ENCODE measurements around the gene TRIOBP. TPM values are rescaled to one million over a fixed set of nuclear protein-coding genes. Genes with fewer than 3 reads are reported as not detected.

The TRIOBP gene
- total and polyA plus RNA-seq, 2 of the 13 experiments (the other 11 are each of a cell fraction or from before 2014, with no cell fraction given) = 6.1 to 15.4 TPM

DNA sequence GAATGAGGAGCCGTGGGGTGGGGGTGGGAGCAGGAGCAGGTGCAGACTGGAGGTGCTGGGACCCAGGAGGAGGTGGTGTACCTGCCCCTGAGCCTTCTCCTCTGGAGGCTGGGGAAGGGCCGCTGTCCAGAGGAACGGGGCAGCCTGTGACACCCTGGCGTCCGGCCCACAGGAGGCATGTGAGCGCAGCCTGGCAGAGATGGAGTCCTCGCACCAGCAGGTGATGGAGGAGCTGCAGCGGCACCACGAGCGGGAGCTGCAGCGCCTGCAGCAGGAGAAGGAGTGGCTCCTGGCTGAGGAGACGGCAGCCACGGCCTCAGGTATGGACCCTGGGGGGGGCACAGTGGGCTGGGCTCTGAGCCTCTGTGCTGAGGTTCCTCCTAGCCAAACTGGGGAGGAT lies 68.7 kb downstream of the TRIOBP start:
- Histone ChIP-seq H3K27ac (ENCODE audit: extremely low read length, insufficient read depth, low read length) (no peak overlapping the region), H3K4me3 (replicated peaks in 1 of 3; ENCODE audit: insufficient read depth in 1 of 3, low read depth in 2 of 3, low read length in 3 of 3) (no peak overlapping the region), H3K27me3 (ENCODE audit: control insufficient read depth in 1 of 2, insufficient read depth in 2 of 2, low read length in 2 of 2) (no peaks in the 10 kb centered on the region), H3K9me3 (ENCODE audit: low read length) (no peaks in the 10 kb centered on the region), H2AFZ (ENCODE audit: low read length) (no peak overlapping the region), H3K79me2 (ENCODE audit: insufficient read depth, low read length) (no peaks in the 10 kb centered on the region), H4K20me1 (ENCODE audit: insufficient read depth, low read length) (no peaks in the 10 kb centered on the region), H3K4me1 (ENCODE audit: insufficient read depth, low read length) (peaks cover 31% of the 10 kb centered on the region), H3K36me3 (replicated peaks in 1 of 2; ENCODE audit: control insufficient read depth in 1 of 2, insufficient read depth in 2 of 2, low read length in 2 of 2) (peaks cover 3 to 12% of the 10 kb centered on the region in 2 experiments; a peak in 2 of 5 replicates), H3K9ac (ENCODE audit: insufficient read depth, low read depth, low read length) (no peak overlapping the region), H3K4me2 (ENCODE audit: low read depth, low read length) (no peak overlapping the region)
- in situ Hi-C loops (cut with HindIII; ENCODE audit: extremely low pct_ligation_motif_present, low pct_unique_long_range_greater_than_20kb) = no loop called here
- FAIRE-seq (no peak), DNase-seq (ENCODE audit: low spot score) (no peak), ATAC-seq (no peak)
- TF ChIP-seq MXD4 (CRISPR knock-in tag; IDR thresholded peaks at IDR 0.05) (no peak), AGO2 (optimal IDR thresholded peaks at IDR 0.05; ENCODE audit: low read depth, low read length) (peak; percentile 61)
- TF ChIP-seq, protein P1, sequence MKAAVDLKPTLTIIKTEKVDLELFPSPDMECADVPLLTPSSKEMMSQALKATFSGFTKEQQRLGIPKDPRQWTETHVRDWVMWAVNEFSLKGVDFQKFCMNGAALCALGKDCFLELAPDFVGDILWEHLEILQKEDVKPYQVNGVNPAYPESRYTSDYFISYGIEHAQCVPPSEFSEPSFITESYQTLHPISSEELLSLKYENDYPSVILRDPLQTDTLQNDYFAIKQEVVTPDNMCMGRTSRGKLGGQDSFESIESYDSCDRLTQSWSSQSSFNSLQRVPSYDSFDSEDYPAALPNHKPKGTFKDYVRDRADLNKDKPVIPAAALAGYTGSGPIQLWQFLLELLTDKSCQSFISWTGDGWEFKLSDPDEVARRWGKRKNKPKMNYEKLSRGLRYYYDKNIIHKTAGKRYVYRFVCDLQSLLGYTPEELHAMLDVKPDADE (CRISPR knock-in tag; IDR thresholded peaks at IDR 0.05) = no peak
- intact Hi-C loops (cut with micrococcal nuclease; ENCODE audit: unreplicated experiment) = no loop called here
- POLR2A ChIA-PET = no interaction called here
- CTCF ChIA-PET (ENCODE audit: low intra/inter-chr PET ratio, low total read pairs) = no interaction called here
- WGBS (ENCODE audit: low lambda C conversion rate) = 99% methylated on average over 7 of the region's 13 CpGs
- no TSS peak for BruUV-seq (replicated peaks)

DNA sequence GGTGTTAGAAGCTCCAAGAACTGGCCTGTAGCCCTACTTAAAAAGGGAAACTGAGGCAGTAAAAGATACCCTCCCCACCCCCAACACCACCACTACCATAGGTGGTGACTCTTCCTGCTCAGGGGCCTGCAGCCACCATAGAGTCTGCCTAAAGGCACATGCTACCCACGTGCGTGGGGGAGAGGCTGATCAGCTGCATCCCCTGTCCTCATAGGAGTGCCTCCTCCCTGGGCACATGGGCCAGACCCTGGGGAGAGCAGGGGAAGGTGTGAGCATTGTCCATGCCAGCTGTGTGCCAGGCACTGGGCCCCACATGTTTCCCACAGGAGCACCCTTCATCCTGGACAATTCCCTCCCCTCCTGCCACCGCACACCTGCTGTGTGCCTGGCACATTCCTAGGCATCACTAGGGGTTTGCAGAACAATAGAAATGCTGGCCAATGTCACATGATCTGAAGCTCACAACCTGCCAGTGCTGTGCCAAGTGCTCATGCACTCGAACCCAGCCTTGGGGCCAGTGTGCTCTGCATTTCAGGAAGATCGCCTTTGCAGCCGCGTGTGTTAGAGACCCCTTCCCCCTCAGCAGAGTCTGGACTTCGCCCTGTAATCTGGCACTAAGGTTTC lies 69.2 kb downstream of the TRIOBP start:
- Histone ChIP-seq H3K9ac (ENCODE audit: insufficient read depth, low read depth, low read length) (no peak overlapping the region), H3K36me3 (replicated peaks in 1 of 2; ENCODE audit: control insufficient read depth in 1 of 2, insufficient read depth in 2 of 2, low read length in 2 of 2) (peaks cover 3 to 12% of the 10 kb centered on the region in 2 experiments; a peak in 2 of 5 replicates), H3K4me1 (ENCODE audit: insufficient read depth, low read length) (peaks cover 26% of the 10 kb centered on the region), H4K20me1 (ENCODE audit: insufficient read depth, low read length) (no peaks in the 10 kb centered on the region), H3K4me3 (replicated peaks in 1 of 3; ENCODE audit: insufficient read depth in 1 of 3, low read depth in 2 of 3, low read length in 3 of 3) (no peak overlapping the region), H3K27me3 (ENCODE audit: control insufficient read depth in 1 of 2, insufficient read depth in 2 of 2, low read length in 2 of 2) (no peaks in the 10 kb centered on the region), H3K4me2 (ENCODE audit: low read depth, low read length) (no peak overlapping the region), H3K27ac (ENCODE audit: extremely low read length, insufficient read depth, low read length) (no peak overlapping the region), H2AFZ (ENCODE audit: low read length) (no peak overlapping the region), H3K9me3 (ENCODE audit: low read length) (no peaks in the 10 kb centered on the region), H3K79me2 (ENCODE audit: insufficient read depth, low read length) (no peaks in the 10 kb centered on the region)
- POLR2A ChIA-PET = interaction anchor here (0.6 kb wide), 1 partner anchor 45 kb away, joined by 5 read pairs; no protein-coding TSS in a partner anchor
- FAIRE-seq = no peak
- in situ Hi-C loops (cut with HindIII; ENCODE audit: extremely low pct_ligation_motif_present, low pct_unique_long_range_greater_than_20kb) (no loop called here), intact Hi-C loops (cut with micrococcal nuclease; ENCODE audit: unreplicated experiment) (no loop called here)
- ATAC-seq = no peak
- no peak for DNase-seq (ENCODE audit: low spot score)
- 92% methylated on average over 4 of the region's 8 CpGs for WGBS (ENCODE audit: low lambda C conversion rate)
- CTCF ChIA-PET (ENCODE audit: low intra/inter-chr PET ratio, low total read pairs) = no interaction called here
- TF ChIP-seq ZNF17 (CRISPR knock-in tag; IDR thresholded peaks at IDR 0.05) (no peak), THYN1 (CRISPR knock-in tag; IDR thresholded peaks at IDR 0.05; ENCODE audit: borderline replicate concordance, low read depth) (no peak), ZNF629 (CRISPR knock-in tag; conservative IDR thresholded peaks at IDR 0.05) (no peak), AGO2 (optimal IDR thresholded peaks at IDR 0.05; ENCODE audit: low read depth, low read length) (peak; percentile 8), RAD51 (IDR thresholded peaks at IDR 0.05; ENCODE audit: borderline replicate concordance) (no peak), PTBP1 (IDR thresholded peaks at IDR 0.05; ENCODE audit: low read depth, low read length, poor library complexity, severe bottlenecking) (no peak)
- TF ChIP-seq, protein P2, sequence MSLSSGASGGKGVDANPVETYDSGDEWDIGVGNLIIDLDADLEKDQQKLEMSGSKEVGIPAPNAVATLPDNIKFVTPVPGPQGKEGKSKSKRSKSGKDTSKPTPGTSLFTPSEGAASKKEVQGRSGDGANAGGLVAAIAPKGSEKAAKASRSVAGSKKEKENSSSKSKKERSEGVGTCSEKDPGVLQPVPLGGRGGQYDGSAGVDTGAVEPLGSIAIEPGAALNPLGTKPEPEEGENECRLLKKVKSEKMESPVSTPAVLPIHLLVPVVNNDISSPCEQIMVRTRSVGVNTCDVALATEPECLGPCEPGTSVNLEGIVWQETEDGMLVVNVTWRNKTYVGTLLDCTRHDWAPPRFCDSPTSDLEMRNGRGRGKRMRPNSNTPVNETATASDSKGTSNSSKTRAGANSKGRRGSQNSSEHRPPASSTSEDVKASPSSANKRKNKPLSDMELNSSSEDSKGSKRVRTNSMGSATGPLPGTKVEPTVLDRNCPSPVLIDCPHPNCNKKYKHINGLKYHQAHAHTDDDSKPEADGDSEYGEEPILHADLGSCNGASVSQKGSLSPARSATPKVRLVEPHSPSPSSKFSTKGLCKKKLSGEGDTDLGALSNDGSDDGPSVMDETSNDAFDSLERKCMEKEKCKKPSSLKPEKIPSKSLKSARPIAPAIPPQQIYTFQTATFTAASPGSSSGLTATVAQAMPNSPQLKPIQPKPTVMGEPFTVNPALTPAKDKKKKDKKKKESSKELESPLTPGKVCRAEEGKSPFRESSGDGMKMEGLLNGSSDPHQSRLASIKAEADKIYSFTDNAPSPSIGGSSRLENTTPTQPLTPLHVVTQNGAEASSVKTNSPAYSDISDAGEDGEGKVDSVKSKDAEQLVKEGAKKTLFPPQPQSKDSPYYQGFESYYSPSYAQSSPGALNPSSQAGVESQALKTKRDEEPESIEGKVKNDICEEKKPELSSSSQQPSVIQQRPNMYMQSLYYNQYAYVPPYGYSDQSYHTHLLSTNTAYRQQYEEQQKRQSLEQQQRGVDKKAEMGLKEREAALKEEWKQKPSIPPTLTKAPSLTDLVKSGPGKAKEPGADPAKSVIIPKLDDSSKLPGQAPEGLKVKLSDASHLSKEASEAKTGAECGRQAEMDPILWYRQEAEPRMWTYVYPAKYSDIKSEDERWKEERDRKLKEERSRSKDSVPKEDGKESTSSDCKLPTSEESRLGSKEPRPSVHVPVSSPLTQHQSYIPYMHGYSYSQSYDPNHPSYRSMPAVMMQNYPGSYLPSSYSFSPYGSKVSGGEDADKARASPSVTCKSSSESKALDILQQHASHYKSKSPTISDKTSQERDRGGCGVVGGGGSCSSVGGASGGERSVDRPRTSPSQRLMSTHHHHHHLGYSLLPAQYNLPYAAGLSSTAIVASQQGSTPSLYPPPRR (CRISPR knock-in tag; IDR thresholded peaks at IDR 0.05; ENCODE audit: borderline replicate concordance) = no peak
- TF ChIP-seq, protein P3, sequence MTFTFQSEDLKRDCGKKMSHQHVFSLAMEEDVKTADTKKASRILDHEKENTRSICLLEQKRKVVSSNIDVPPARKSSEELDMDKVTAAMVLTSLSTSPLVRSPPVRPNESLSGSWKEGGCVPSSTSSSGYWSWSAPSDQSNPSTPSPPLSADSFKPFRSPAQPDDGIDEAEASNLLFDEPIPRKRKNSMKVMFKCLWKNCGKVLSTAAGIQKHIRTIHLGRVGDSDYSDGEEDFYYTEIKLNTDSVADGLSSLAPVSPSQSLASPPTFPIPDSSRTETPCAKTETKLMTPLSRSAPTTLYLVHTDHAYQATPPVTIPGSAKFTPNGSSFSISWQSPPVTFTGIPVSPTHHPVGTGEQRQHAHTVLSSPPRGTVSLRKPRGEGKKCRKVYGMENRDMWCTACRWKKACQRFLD (CRISPR knock-in tag; IDR thresholded peaks at IDR 0.05; ENCODE audit: borderline replicate concordance) = no peak
- BruUV-seq (replicated peaks) = no TSS peak
